Epidermal melanocyte (primary cell): ENCODE measurements around the gene ADGRD1.
"Not testable (repeated sequence)": the region's sequence is repeated elsewhere in the genome, so short reads cannot be mapped to it uniquely, and the experiment has no call there.

Source experiments
- DNase-seq: peaks from one replicate; pipeline ENCODE4 v3.0.0; 2011; ENCODE audit warnings: low spot score; ENCODE audit not compliant: insufficient read length

Gene ADGRD1

DNA sequence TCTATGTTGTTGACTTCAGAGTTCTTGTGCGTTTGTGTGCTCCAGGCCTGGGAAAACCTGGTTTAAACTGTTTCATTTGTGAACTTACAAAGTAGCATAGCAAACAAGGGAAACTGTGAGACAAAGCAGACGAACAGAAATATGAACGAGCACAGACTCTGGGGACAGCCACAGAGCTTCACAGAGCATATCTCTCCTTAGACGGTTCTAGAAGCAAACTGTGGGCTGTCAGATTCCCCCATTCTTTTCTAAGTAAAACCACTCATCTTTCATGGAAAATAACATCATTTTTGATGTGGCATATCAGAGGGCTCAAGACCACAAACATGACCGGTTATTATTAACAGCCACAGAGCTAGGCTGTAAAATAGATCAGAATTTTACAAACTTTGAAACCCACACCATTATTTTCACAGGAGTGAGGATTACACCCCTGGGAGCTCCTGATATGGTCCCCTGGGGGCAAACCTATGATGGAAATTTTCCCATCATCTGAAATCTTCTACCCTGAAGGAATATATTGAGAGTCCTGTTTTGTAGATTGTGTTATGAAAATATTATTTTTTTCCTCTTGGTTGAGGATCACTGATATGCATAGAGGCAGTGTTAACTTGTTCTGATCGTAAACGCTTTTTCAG lies 102.0 kb downstream of the ADGRD1 start:
- no peak for DNase-seq

DNA sequence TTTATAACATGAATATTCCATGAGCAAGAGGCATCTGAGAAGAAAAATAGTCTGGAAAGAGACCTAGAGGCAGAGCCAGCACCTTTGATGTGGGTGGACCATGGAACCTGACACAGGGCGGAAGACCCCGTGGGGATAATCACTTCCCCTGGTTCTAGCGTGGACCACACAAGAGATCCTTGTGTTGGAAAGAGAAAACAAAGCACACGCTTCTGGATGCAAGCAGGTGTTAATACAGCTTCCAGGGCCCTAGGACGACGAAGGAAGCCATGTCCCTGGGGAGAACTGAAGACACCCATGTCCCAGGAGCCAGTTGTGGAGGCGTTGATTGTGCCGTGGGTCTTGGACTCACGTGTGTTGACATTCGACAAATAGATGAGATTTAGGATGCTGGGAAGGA lies 102.9 kb downstream of the ADGRD1 start:
- DNase-seq = no peak

DNA sequence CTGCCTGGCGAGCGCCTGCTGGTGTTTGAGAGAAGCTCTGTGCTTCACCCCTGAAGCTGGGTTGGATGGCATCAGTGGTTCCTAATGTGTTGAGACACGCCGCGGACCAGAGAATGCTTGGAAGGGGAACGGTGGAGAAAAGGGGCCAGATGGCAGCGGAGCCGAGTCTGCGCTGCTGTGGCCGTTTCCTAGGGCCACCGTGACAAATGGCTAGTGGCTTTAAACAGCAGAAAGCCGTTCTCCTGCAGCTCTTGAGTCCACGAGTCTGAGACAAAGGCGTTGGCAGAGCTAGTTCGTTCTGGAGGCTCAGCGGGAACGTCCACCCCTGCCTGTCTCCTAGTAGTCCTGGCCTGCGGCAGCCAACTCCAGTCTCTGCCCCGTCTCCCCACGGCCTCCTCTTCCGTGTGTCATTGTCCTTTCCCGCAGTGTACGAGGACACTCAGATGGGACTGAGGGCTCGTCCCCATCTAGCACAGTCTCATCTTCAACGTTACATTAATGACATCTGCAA lies 103.6 kb downstream of the ADGRD1 start:
- DNase-seq = no peak

DNA sequence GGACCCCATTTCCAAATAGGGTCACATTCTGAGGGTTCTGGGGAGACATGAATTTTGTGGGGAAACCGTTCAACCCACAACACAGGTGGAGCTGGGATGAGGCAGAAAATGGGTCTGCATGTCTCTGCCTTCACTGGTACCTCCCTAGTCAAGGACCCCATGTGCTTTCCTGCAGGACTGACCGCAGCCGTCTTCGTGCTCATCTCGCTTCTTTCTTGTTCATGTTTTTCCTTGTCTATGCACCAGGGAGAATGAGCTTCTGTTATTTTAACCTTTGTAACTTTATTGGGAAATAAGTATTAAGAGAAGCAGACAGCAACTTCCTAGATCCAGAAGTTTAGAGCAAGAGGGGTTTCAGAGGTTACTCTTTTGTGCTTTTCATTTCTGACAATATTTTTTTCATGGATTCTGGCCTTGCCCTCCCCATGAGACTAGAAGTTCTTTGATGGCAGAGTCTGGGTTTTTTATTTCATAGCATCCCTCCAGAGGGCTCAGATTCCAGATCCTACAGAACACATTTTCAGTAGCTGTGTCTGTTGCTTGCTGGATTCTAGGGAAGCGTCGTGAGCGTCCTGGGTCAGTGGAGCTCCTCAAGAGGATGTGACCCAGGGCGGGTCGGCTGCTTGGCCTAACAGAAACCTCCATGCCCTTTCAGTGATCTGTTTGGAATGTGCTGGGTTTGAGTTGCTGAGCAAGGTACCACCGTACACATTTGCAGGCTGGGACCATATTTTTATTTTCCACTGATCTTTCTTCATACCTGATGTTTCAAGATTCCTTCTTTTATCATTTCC lies 104.2 kb downstream of the ADGRD1 start:
- no peak for DNase-seq

DNA sequence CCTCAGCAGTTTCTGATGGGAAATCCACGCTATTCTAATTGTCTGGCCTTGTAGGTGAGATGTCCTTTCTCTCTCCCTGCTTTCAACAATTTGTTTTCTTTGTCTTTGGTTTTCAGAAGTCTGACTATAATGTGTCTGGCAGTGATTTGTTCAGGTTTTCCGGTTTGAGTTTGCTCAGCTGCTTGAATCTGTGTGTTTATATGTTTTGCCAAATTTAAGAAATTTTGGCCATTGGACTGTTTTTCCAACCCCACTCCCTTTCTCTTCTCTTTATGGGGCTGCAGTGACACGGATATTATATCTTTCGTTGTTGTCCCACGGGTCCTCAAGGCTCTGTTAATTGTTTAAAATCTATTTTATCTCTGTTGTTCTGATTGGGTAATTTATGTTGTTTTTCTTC lies 105.0 kb downstream of the ADGRD1 start:
- DNase-seq = no peak

DNA sequence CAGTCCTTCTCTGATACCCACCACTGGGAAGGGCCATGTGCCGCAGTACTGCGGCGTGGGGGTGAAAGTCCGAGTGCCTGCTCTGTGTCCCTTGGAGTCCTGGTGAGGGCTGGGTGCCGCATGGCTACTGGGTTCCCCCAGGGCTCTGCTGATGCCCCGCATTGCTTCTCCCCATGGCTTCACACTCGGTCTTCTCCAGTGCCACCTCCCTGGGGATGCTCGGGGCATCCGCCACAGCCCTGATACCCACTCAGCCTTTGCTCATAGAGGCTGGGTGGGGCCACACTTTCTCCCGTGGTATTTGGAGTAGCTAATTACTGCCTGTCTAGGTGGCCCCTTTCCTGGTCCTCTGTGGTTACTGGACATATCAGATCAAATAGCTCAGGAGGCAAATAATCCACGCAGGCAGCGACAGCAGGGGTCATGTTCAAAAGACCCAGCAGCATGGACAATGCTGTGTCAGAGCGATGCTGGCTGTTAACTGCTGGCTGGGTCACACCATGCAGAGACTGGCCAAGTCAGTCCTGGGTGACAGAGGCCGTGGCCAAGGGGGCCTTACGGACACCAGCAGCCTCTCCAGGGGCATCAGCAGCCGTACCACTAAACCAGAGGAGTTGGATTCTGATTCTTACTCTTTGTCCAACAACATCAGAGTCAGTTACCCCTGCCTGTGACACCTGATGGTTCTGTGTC lies 106.5 kb downstream of the ADGRD1 start:
- DNase-seq = no peak

DNA sequence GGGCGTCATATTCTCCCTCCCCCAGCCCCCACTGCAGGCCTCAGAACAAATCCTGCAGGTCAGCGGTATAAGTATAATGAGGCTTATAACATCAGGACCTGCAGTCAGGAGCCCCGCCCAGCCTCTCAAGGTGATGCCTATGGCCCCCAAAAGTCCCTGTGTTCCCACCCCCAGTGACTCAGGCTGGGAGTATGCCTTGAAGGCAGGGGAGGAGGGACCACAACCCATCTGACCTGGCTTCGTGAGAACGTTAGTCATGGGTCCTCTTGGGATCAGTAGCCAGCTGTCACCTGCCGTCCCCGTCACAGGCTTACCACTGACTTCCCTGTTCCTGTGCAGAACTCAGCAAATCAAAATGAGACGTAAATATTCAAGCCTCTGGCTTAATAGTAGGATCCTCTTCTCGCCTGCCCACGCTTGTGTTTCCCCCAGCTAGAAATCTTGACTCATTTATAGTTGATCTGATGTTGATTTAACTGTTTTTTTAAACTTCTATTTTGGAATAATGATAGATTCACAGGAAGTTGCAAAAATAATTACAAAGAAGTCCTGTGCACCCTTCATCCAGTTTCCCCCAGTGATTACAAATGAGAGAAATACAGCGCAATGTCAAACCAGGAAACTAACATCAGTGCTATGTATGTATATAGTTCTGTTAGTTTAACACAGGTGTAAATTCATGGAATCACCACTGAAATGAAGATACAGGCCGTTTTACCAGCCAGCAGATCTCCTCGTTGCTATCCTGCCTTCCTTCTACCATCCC lies 107.5 kb downstream of the ADGRD1 start:
- no peak for DNase-seq

DNA sequence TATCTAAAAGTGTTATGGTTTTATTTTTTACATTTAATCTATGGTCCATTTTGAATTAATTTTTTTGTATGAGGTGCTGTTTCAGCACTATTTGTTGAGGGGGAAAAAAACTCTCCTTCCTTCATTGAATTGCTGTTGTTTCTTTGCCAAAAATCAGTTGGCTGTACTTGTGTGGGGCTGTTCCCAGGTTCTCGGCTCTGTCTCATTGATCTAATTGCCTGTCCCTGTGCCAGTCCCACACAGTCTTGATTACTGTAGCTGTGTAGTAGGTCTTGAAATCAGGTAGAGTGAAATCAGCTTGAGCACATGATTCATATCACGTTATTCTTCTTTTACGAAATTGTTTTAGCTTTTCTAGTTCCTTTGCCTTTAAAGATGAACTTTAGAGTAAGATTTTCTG lies 109.7 kb downstream of the ADGRD1 start:
- no peak for DNase-seq

DNA sequence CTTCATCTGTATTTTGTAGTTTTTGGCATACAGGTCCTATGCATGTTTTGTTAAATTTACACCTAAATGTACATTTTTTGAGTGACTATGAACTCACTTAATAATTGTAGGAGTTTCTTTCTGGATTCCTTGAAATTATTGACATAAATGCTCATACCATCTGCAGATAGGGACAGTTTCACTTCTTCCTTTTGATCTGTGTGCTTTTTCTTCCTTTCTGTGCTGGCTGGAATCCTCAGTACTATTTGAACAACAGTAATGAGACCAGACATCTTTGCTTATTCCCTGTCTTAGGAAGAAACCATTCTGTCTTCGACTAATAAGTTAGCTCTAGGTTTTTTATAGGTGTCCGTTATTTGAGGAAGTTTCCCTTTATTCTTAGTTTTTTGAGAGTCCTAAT lies 110.3 kb downstream of the ADGRD1 start:
- no peak for DNase-seq

DNA sequence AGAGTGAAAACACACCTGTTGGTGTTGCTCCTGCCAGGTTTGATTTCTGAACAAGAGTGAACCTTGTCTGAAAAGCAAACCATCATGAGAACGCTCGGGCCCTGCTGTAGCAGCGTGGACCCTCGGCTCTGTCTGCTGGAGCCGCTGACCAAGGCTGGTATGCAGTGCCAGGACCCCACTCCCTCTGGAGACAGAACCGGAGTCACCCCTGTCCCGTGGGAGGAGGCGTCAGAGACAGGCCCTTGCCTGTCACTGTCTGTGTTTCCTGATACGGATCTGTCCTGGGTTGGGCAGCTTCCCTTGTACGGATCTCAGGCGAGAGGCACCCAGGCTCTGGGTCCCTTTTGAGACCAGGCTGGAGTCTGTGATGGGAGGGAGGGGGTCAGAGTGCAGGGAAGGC lies 111.6 kb downstream of the ADGRD1 start:
- DNase-seq = no peak

DNA sequence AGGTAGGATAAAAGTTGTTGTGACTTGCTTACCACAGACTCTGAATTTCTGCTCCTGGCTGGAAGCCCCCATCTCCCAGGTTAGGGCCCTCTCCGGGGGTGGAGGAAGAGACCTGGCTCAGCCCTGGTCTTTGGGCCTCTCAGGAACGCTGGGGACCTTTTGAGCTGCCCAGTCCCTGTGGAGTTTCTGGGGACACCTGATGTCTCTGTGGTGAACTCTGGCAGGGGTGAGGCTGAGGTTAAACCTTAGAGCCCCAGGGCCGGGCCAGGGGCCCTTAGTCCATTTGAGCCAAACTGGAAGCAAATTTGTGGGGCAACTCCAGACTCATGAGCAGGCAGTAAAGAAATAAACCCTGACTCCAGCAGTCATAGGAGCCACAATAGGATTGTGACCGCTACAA lies 112.1 kb downstream of the ADGRD1 start:
- no peak for DNase-seq

DNA sequence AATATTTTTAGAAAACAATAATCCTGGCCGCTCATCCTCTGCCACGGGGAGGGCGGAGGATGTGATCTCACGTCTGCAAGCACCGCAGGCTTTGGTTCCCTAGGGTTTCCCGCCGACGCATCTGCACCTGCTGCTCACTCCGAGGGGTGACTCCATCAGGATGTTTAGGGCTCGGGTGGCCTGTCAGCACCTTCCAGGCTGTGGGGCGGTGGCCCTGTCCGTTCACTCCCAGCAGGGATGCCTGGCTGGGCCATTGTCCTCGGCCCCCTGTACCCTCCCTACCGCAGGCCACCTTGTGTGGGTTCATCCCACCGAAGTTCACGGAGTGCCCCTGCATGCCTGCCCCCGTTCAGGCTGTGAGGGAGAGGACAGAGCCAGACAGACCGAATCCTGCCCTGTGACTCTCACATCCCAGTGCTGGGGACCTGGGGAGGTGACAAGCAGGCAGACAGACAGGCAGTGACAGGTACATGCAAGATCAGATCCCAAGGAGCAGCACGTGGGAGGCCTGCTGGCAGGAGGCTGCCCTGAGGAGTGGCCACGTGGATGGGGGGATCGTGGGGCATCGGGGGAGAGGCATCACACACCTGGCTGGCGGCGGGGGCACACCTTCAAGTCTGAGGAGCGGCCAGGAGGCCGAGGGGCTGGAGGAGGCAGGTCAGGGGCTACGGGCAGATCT lies 112.6 kb downstream of the ADGRD1 start:
- DNase-seq = no peak

DNA sequence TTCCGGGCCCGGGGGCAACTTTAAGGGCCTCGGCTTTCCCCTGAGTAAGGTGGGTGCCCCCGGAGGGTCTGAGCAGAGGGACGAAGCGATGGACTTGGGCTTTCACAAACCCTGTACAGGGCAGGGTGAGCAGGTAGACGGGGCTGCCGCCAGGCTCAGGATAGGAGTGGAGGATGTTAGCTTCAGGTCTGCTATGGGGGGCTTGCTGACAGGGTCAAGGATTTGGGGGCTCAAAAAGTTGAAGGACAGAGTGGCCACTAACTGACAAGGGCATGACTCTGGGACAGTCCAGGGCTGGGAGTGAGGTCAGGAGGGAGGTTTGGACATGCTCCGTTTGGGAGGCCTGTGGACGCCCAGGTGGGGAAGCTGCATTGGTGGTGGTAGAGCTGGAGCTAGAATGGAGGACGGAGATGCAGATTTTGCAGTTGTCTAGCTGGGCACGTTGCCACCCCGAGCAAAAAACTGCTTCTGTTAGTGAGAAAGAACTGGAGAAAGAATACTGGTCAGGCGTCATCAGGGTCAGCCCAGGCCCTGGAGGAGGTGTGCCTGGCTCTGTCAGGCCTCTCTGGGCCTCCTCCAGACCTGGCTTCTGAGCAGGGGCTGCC lies 113.3 kb downstream of the ADGRD1 start:
- no peak for DNase-seq

DNA sequence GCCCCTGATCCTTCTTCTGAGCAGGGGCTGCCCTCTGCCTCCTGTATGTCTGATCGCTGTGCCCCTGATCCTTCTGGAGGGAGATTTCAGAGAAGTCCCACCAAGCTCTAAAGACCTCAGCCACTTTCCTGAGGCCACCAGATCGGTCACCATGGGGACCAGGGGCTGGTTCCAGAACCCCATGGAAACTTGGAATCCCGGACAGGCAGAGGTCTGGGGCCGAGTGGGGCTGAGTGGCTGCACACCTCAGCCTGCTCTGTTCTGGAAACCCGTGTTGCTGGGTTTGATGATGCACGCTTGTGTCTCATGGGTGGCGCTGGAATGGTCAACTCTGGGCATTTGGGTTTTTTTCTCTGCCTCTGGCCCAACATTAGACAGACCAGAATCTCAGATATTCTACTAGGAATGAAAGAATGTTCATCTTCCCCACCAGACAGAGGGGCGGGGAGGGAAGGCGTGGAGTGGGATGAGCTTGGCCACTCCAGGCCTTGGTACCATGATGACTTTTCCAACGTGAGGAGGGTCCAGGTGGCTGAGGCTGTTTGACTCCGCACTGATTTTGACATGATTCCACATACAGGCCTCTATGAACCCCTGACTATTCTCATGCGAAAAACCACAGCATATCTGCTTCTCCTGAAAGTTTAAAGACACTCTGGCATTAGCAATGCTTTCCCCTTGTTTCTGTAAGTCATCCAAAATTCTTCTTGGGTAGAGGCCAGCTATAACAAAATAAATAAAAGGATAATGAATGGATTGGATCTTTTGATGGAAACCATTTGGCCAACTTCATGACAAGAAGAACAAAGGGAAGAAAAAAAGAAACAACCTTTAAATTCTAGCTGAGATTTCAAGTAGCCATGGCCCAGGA lies 114.5 kb downstream of the ADGRD1 start:
- DNase-seq = no peak

DNA sequence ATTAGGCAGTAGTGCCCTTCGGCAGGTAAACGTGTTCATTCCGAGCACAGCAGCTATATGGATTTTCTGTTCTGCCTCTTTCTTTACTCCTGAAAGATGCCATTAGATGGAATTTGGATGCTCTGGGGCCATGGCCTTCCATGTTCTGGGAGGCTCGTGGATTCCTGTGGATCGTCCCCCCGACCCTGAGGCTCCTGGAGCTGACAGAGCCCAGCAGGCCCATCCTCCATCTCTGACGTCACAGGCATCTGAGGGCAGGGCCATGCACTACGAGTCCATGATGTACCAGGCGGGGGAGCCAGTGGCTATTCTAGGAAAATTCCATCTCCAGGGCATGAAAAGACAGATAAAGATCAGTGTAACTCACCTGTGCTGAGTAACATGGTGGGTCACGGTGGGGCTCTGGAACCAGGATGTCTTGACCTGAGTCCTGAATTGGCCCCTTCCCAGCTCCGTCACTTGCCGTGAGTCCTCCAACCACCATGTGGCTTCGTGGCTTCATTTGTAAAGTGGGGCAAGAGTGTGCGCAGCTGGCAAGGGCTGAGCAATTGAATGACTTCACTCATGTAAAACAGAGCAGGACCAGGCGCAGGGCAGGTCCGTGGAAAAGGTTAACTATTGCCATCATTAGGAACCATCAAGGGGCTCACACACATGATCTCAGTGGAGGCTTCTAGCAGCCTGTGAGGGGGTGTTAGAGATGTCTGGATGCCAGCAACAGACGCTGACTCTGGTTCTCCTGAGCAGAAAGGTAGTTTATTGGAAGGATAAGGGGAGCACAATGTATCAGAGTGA lies 115.4 kb downstream of the ADGRD1 start:
- not testable (repeated sequence) for DNase-seq

DNA sequence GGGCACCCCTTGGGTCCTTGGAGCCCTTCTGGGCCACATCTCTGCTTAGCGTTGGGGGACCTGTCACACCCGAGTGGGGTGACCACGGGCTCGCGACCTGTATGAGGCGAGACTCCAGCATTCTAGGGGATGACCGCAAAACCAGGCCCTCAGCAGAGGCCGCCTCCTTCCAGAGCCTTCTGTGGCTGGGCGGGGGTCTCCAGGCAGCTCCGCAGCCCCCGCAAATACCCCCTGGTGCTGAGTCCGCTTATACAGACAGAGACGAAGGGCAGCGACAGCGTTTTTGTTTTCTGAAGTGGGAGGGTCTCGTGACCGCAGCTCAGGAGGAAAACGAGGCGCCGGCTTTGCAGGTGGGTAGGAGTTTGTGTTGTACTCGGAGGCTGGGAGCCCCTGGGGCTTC lies 116.4 kb downstream of the ADGRD1 start:
- DNase-seq = not testable (repeated sequence)

DNA sequence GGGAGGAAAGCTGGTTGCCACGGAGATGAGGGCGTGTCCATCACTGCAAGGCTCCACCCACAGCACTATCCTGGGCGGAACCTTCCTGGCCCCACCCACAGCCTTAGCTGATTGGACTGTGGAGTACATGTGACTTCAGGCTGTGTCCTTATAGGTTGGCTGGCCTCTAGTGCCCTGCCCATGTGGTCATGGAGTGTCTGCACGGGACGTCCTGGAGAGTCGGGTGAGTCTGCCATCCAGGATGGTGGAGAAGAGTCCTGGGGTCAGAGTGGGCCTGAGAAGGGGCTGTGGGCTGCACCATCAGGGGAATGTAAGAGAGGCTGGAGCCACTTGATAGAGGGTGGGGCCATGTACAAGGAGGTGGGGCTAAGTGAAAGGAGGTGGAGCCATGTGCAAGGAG lies 117.0 kb downstream of the ADGRD1 start:
- DNase-seq = not testable (repeated sequence)

DNA sequence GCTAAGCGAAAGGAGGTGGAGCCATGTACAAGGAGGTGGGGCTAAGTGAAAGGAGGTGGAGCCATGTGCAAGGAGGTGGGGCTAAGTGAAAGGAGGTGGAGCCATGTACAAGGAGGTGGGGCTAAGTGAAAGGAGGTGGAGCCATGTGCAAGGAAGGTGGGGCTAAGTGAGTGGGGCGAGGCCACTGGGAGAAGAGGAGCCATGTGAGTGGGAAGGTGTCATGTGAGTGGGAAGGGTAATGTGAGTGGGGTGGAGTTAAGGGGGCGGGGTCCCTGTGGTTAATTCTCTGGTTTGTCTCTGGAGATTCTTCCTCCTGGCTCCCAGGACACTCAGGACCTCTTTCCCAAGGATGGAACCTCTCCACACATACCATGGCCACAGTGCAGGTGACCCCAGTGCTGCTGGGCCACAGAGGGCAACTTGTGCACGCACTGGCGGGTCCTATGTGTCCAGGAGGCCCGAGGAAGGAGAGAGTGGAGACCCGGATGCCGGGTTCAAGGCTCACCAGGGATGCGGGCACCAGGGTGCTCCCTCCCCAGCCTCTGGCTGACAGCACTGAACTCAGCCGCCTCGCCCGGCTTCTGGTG lies 117.6 kb downstream of the ADGRD1 start:
- not testable (repeated sequence) for DNase-seq
